Measurements from ENCODE around the gene ABHD17C.

DNA sequence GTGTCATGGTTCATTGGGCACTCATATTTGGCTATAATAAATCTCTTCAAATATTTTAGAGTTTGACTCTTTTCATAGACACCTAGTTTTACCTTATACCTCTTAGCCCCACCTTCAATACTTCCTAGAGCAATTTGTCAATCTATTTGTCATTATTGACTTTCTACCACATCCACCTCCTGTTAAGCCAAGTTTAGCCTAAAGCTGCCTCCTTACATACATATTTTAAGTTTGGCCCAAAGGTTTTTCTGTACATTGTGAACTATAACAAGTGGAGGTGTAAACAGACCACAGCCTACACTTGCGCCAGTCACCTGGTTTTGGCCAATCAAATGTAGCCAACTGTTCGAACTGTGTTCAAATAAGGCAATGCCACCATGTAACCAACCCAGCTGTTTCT is 18.1 kb upstream of the ABHD17C start:
- no peak for TF ChIP-seq POLR2A (IDR thresholded peaks at IDR 0.05)
- TF ChIP-seq, protein P1, sequence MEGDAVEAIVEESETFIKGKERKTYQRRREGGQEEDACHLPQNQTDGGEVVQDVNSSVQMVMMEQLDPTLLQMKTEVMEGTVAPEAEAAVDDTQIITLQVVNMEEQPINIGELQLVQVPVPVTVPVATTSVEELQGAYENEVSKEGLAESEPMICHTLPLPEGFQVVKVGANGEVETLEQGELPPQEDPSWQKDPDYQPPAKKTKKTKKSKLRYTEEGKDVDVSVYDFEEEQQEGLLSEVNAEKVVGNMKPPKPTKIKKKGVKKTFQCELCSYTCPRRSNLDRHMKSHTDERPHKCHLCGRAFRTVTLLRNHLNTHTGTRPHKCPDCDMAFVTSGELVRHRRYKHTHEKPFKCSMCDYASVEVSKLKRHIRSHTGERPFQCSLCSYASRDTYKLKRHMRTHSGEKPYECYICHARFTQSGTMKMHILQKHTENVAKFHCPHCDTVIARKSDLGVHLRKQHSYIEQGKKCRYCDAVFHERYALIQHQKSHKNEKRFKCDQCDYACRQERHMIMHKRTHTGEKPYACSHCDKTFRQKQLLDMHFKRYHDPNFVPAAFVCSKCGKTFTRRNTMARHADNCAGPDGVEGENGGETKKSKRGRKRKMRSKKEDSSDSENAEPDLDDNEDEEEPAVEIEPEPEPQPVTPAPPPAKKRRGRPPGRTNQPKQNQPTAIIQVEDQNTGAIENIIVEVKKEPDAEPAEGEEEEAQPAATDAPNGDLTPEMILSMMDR (IDR thresholded peaks at IDR 0.05), result no peak

Measured in uterus (tissue), 2 donors.